Stomach (tissue), 9 donors: Measurements from ENCODE around the gene GRAMD4. TPM values are rescaled to one million over a fixed set of nuclear protein-coding genes. Genes with fewer than 3 reads are reported as not detected.

Source experiments
- DNase-seq, 2 donors: peaks; one replicate each; pipeline versions ENCODE4 v3.0.0 to v3.0.0-alpha.2; 2013 to 2019
- H3K27ac ChIP-seq, 5 donors: fragments of 200-600 bp in 4 of 5; sonication (generic) in 4 of 5; one replicate each; pipeline ENCODE4 v1.5.1; 2013 to 2019; ENCODE audit warnings: mild to moderate bottlenecking in 1 of 5, moderate library complexity in 1 of 5
- H3K27me3 ChIP-seq, 3 donors: fragments of 200-600 bp; sonication (generic); one replicate each; pipeline ENCODE4 v1.5.1; 2017 to 2019; ENCODE audit warnings: mixed run types in 1 of 3
- H3K36me3 ChIP-seq, 4 donors: fragments of 200-600 bp; sonication (generic); 1 replicate in 3 of 4; 2 replicates in 1 of 4; pipeline ENCODE4 v1.5.1; 2016 to 2019
- H3K4me1 ChIP-seq, 4 donors: fragments of 200-600 bp; sonication (generic); one replicate each; pipeline ENCODE4 v1.5.1; 2016 to 2019
- H3K4me3 ChIP-seq, 4 donors: fragments of 200-600 bp; sonication (generic) in 3 of 4; one replicate each; pipeline ENCODE4 v1.5.1; 2016 to 2019; ENCODE audit warnings: mild to moderate bottlenecking in 1 of 4
- H3K9me3 ChIP-seq, 4 donors: fragments of 200-600 bp; sonication (generic); one replicate each; pipeline ENCODE4 v1.5.1; 2016 to 2019
- CTCF ChIP-seq, 7 experiments: fragments of 450-650 bp in 4 of 7; fragments of 200-600 bp in 3 of 7; sonication (generic) in 3 of 7; IDR thresholded peaks; one replicate each; pipeline ENCODE4 v1.5.1; 2016 to 2019; ENCODE audit warnings: antibody characterized with exemption in 7 of 7, control low read depth in 2 of 7, mild to moderate bottlenecking in 1 of 7
- EP300 ChIP-seq: sonication (generic); formaldehyde crosslinking; IDR thresholded peaks from one replicate; pipeline ENCODE4 v1.6.1; 2017; ENCODE audit warnings: antibody characterized with exemption
- POLR2A ChIP-seq, 4 donors: fragments of 450-650 bp; IDR thresholded peaks; one replicate each; pipeline ENCODE4 v1.6.1; 2016; ENCODE audit warnings: antibody characterized with exemption in 4 of 4, control low read depth in 2 of 4, mild to moderate bottlenecking in 1 of 4, moderate library complexity in 1 of 4
- POLR2AphosphoS5 ChIP-seq, 3 donors: sonication (generic); formaldehyde crosslinking; IDR thresholded peaks; one replicate each; pipeline ENCODE4 v1.6.1; 2016; ENCODE audit warnings: antibody characterized with exemption in 3 of 3
- WGBS, 5 donors: extraction: QIAGEN DNeasy Blood & Tissue Kit in 3 of 5; methylation state at CpG; one replicate each; pipeline versions ENCODE4 v1.1.5 to v1.1.7; 2013 to 2018; 5-methylcytosine and 5-hydroxymethylcytosine counted together
- intact Hi-C: fragments of 100-400 bp; cut with DNase I; formaldehyde crosslinking; loops from one replicate; pipeline ENCODE4 v1.15.1; 2023; ENCODE audit warnings: low total_unique reads
- polyA plus RNA-seq, 3 donors: library from polyadenylated mRNA; stranded (reverse); fragments of 200-250 nt; gene quantifications; one replicate each; pipeline ENCODE4 v1.2.3, GENCODE V29; 2013
- total RNA-seq, 5 donors: library from RNA; depleted of rRNA; stranded (reverse); fragments of >200 nt; gene quantifications; one replicate each; pipeline versions ENCODE4 v1.1.0 to v1.2.3, GENCODE V29; 2014 to 2016
- donor health status: healthy with polysubstance abuse.
- donor health status: Bipolar disorder and iron deficiency.
- donor health status: healthy.

The GRAMD4 gene
- total and polyA plus RNA-seq, 8 donors, result 7.4 to 452 (median 21.0) TPM

GRCh38 chr22:46691571-46691970, 71.4 kb downstream of the GRAMD4 start:
- intact Hi-C loops, result no loop called here
- no peak overlapping the region for H3K4me3 ChIP-seq
- peaks cover 14 to 18% (median 17%) of the 10 kb centered on the region in 4 donors for H3K4me1 ChIP-seq
- H3K27ac ChIP-seq, result no peak overlapping the region
- TF ChIP-seq POLR2AphosphoS5 (IDR thresholded peaks at IDR 0.05), result no peak
- no peak for TF ChIP-seq CTCF (IDR thresholded peaks at IDR 0.05)
- no peak for TF ChIP-seq POLR2A (IDR thresholded peaks at IDR 0.05)
- no peak for TF ChIP-seq EP300
- H3K9me3 ChIP-seq, result no peaks in the 10 kb centered on the region
- 89 to 95% (median 94%) methylated on average over 13 to 17 of the region's 17 CpGs for WGBS, 5 donors
- peaks cover 77 to 100% (median 100%) of the 10 kb centered on the region in 4 donors for H3K36me3 ChIP-seq
- H3K27me3 ChIP-seq, result no peaks in the 10 kb centered on the region
- no peak for DNase-seq

DNA sequence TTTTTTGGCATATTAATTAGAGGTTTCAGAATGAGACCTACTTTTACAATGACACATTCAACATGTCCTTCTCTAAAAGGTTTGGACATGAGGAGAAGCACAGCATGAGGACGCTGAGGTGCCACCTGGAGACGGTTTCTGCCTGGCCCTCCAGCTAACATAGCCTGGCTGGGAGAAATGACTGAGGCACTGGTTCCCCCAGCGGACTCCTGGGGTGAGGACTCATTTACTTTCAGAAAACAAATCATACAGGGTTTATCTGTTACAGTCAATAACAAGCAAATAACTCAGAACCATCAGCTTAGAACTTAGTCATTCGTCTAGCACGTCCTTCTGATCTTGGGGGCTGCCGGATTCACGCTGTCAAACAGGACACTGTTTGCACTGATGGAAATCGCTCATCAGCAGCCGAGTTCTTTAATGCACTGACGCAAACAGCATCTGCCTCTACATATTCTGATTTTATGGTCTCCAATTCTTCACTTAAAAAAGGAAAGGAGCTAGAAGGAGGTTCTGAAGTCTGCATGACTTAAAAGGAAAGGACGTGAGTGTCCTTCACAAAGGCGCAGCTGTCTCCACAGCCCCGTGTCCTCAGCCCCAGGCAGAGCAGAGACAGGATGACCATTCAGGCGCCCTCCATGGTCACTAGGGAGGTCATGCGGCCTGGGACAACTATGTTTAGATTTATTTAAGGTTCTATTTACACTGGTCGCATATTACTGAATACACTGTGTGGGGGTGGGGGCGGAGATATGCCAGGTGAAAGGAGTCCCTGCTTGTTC, 73.6 kb downstream of the GRAMD4 start:
- Histone ChIP-seq H3K4me3 (no peak overlapping the region), H3K4me1 (peaks cover 5 to 7% (median 6%) of the 10 kb centered on the region in 4 donors), H3K36me3 (peaks cover 80 to 100% (median 100%) of the 10 kb centered on the region in 4 donors), H3K9me3 (no peaks in the 10 kb centered on the region), H3K27ac (no peak overlapping the region), H3K27me3 (no peaks in the 10 kb centered on the region)
- no peak for DNase-seq
- 65 to 78% (median 74%) methylated on average over 17 of the region's 17 CpGs for WGBS, 5 donors
- intact Hi-C loops, result no loop called here
- no peak for TF ChIP-seq POLR2A (IDR thresholded peaks at IDR 0.05)
- no peak for TF ChIP-seq EP300
- TF ChIP-seq POLR2AphosphoS5 (IDR thresholded peaks at IDR 0.05), result no peak

DNA sequence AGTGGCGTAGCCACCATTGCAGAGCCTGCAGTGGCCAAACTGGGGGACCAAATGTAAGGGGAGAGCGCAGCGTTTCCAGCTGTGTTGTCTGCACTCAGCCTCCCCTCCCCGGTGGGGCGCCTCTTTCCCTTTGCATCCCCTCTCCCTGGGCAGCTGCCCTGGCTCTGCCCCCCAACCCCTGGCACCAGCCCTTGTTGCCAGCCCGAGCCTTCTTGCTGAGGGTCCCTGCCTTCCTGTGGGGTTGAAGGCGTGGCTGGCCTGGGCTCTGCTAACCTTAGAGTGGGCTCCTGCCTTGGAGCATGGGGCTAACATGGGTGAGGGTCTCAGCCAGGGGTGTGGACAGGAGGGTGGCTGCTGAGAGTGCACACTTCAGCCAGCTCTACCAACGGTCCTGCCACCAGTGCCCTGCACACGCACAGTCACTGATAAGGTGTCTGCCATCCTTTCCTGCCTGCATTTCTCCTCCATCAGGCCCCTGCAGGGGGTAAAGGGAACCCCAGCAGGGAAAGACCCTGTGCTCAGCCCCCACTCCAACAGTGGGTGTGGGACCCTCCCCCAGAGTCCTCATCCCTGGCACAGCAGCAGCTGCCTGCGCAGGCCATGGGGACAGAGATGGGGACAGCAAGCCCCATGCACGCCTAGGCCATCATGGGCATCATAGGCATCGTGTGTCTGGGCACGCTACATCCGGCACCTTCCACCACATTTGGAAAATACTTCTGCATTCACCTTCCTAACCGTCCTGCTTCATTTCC, 74.4 kb downstream of the GRAMD4 start:
- intact Hi-C loops, result no loop called here
- Histone ChIP-seq H3K27ac (no peak overlapping the region), H3K36me3 (peaks cover 79 to 100% (median 100%) of the 10 kb centered on the region in 4 donors), H3K27me3 (no peaks in the 10 kb centered on the region), H3K4me1 (peaks cover 0 to under 1% (median 0%) of the 10 kb centered on the region in 4 donors), H3K4me3 (no peak overlapping the region), H3K9me3 (no peaks in the 10 kb centered on the region)
- no peak for DNase-seq
- no peak for TF ChIP-seq POLR2A (IDR thresholded peaks at IDR 0.05)
- no peak for TF ChIP-seq POLR2AphosphoS5 (IDR thresholded peaks at IDR 0.05)
- no peak for TF ChIP-seq CTCF (IDR thresholded peaks at IDR 0.05)
- TF ChIP-seq EP300, result no peak
- WGBS, 5 donors, result 87 to 91% (median 90%) methylated on average over 13 to 15 of the region's 15 CpGs

- no peaks in the 10 kb centered on the region for H3K4me1 ChIP-seq
- no peaks in the 10 kb centered on the region for H3K9me3 ChIP-seq
- H3K36me3 ChIP-seq, result peaks cover 81 to 100% (median 100%) of the 10 kb centered on the region in 4 donors
- no peak for DNase-seq
- H3K27me3 ChIP-seq, result no peaks in the 10 kb centered on the region
- WGBS, 5 donors, result 75 to 88% (median 78%) methylated on average over 7 to 25 of the region's 25 CpGs
- TF ChIP-seq EP300, result no peak
- no peak for TF ChIP-seq CTCF (IDR thresholded peaks at IDR 0.05)
- no peak for TF ChIP-seq POLR2AphosphoS5 (IDR thresholded peaks at IDR 0.05)
- no peak for TF ChIP-seq POLR2A (IDR thresholded peaks at IDR 0.05)
- no peak overlapping the region for H3K27ac ChIP-seq
- H3K4me3 ChIP-seq, result no peak overlapping the region
- intact Hi-C loops, result no loop called here
These were observed 75.4 kb downstream of the GRAMD4 start for GRCh38 chr22:46695346-46696228.
